HEK293 (cell line): ENCODE data around the gene AGRN.
"Not testable (repeated sequence)": the region's sequence is repeated elsewhere in the genome, so short reads cannot be mapped to it uniquely, and the experiment has no call there.

ENCODE experiments used
- CTCF ChIA-PET: fragments of 350-600 bp; formaldehyde crosslinking; extraction: SDS; loops from one replicate; lab custom pipeline; 2021; ENCODE audit warnings: antibody characterized with exemption; lab: Yijun Ruan, JAX
- POLR2A ChIA-PET: fragments of 300-600 bp; formaldehyde crosslinking; extraction: SDS; loops from one replicate; lab custom pipeline; 2020; ENCODE audit warnings: antibody characterized with exemption, inconsistent platforms; lab: Yijun Ruan, JAX
- H3K27ac ChIP-seq: fragments of 200-500 bp; sonication (Bioruptor generic); 2 replicates; pipeline ENCODE4 v1.5.1; 2014; ENCODE audit warnings: low read depth, low read length, control low read depth, inconsistent platforms; ENCODE audit errors: extremely low read depth
- H3K36me3 ChIP-seq, 2 experiments: fragments of 200-500 bp in 1 of 2; sonication (Bioruptor generic) in 1 of 2; 1 replicate in 1 of 2; 2 replicates in 1 of 2; pipeline ENCODE4 v1.5.1; 2014 to 2017; ENCODE audit warnings: inconsistent platforms in 2 of 2, low read length in 2 of 2; ENCODE audit not compliant: control insufficient read depth in 2 of 2, insufficient read depth in 1 of 2
- H3K4me1 ChIP-seq: fragments of 200-500 bp; sonication (Bioruptor generic); 2 replicates; pipeline ENCODE4 v1.5.1; 2014; ENCODE audit warnings: mild to moderate bottlenecking, low read length, inconsistent platforms; ENCODE audit not compliant: control insufficient read depth, insufficient read depth
- H3K4me3 ChIP-seq: 2 replicates; pipeline ENCODE4 v1.5.1; 2011; ENCODE audit warnings: low read depth, mild to moderate bottlenecking, control low read depth, low read length, moderate library complexity
- H3K9me3 ChIP-seq: fragments of 200-500 bp; sonication (Bioruptor generic); 2 replicates; pipeline ENCODE4 v1.5.1; 2014; ENCODE audit warnings: low read depth, low read length, inconsistent platforms; ENCODE audit not compliant: control insufficient read depth, insufficient read depth
- SCRT1 ChIP-seq: fragments of 450-650 bp; formaldehyde crosslinking; IDR thresholded peaks from 2 replicates; pipeline ENCODE4 v1.5.1; 2016; ENCODE audit warnings: missing biosample characterization, missing genetic modification characterization, borderline replicate concordance
- ZNF610 ChIP-seq: fragments of 450-650 bp; formaldehyde crosslinking; IDR thresholded peaks from 2 replicates; pipeline ENCODE4 v1.5.1; 2016; ENCODE audit warnings: missing biosample characterization, missing genetic modification characterization, borderline replicate concordance
- ZNF621 ChIP-seq: fragments of 450-650 bp; formaldehyde crosslinking; IDR thresholded peaks from 2 replicates; pipeline ENCODE4 v1.5.1; 2017; ENCODE audit warnings: missing biosample characterization, missing genetic modification characterization
- ZNF670 ChIP-seq: fragments of 450-650 bp; formaldehyde crosslinking; IDR thresholded peaks from 2 replicates; pipeline ENCODE4 v1.5.1; 2016; ENCODE audit warnings: missing biosample characterization, missing genetic modification characterization, low read depth

The AGRN gene

DNA sequence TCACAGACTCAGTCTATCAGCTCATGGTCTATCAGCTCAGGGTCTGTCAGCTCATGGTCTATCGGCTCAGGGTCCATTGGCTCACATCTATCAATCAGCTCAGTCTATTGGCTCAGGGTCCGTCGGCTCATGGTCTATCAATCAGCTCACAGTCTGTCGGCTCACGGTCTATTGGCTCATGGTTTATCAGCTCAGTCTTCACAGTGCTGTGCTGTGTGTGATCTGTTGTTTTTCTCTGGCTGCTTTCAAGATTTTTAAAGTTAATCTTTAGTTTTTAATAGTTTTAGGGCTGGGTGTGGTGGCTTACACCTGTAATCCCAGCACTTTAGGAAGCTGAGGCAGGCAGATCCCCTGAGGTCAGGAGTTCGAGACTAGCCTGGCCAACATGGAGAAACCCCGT lies 81.6 kb downstream of the AGRN start (continued):
- TF ChIP-seq ZNF610 (no peak), ZNF670 (tag by site-specific recombination) (no peak), ZNF621 (tag by site-specific recombination) (no peak), SCRT1 (no peak)
- TF ChIP-seq, all 188 proteins: peak for 0

DNA sequence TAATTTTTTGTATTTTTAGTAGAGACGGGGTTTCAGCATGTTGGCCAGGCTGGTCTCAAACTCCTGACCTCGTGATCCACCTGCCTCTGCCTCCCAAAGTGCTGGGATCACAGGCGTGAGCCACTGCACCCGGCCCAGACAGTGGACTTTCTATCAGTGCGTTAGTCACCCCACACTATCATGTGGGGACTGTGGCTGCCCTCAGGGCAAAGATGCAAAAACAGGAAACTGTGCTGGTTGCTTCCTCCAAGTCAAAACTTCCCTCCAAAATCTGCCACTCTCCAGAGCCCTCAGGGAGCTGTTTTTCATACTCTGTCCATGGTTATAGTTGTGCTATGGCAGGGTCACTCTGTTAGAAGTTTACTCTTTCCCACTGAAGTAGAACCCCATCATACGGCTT lies 84.2 kb downstream of the AGRN start:
- H3K27ac ChIP-seq, H3K4me3 ChIP-seq, H3K9me3 ChIP-seq, H3K4me1 ChIP-seq, CTCF ChIA-PET, H3K36me3 ChIP-seq: not testable (repeated sequence)
- POLR2A ChIA-PET = interaction anchor here (1.0 kb wide), 1 partner anchor 9 kb away, joined by 7 read pairs; no protein-coding TSS in a partner anchor
